ENCODE measurements around the gene SEMA4A.

DNA sequence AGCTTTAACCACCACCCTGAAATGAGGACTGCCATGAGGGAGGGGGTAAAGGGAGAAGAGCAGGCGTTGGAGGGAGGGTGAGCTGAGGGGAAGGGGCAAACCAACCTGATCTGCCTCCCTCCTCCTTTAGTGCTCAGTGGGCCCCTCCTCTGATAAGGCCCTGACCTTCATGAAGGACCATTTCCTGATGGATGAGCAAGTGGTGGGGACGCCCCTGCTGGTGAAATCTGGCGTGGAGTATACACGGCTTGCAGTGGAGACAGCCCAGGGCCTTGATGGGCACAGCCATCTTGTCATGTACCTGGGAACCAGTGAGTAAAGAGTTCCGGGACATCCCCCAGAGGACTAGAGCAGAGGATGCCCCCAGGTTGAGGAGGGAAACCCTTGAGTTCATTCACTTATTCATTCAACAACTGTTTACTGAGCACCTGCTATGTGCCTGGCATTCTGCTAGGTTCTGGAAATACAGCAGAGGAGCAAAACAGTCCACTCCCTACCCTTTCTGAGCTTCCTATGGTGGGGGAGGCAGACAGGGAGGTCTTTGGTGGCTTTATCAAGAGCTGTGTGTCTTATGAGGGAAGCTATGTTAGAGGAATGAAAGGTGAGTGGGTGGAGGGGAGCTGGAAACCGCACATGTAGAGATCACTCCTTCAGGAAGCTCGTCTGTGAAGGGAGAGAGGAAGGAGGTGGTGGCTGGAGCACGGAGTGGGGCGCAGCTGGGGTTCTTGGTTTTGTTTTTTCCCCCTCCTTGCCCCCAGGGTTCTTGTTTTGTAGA, 19.5 kb downstream of the SEMA4A start:
- TF ChIP-seq, protein P1, sequence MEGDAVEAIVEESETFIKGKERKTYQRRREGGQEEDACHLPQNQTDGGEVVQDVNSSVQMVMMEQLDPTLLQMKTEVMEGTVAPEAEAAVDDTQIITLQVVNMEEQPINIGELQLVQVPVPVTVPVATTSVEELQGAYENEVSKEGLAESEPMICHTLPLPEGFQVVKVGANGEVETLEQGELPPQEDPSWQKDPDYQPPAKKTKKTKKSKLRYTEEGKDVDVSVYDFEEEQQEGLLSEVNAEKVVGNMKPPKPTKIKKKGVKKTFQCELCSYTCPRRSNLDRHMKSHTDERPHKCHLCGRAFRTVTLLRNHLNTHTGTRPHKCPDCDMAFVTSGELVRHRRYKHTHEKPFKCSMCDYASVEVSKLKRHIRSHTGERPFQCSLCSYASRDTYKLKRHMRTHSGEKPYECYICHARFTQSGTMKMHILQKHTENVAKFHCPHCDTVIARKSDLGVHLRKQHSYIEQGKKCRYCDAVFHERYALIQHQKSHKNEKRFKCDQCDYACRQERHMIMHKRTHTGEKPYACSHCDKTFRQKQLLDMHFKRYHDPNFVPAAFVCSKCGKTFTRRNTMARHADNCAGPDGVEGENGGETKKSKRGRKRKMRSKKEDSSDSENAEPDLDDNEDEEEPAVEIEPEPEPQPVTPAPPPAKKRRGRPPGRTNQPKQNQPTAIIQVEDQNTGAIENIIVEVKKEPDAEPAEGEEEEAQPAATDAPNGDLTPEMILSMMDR (IDR thresholded peaks at IDR 0.05) = no peak
- TF ChIP-seq POLR2A (IDR thresholded peaks at IDR 0.05) = no peak
